HEK293 (cell line): ENCODE data around the gene P2RY6.

Experiments
- CTCF ChIA-PET: fragments of 350-600 bp; formaldehyde crosslinking; extraction: SDS; loops from one replicate; lab custom pipeline; 2021; ENCODE audit warnings: antibody characterized with exemption; lab: Yijun Ruan, JAX
- POLR2A ChIA-PET: fragments of 300-600 bp; formaldehyde crosslinking; extraction: SDS; loops from one replicate; lab custom pipeline; 2020; ENCODE audit warnings: antibody characterized with exemption, inconsistent platforms; lab: Yijun Ruan, JAX
- H3K27ac ChIP-seq: fragments of 200-500 bp; sonication (Bioruptor generic); 2 replicates; pipeline ENCODE4 v1.5.1; 2014; ENCODE audit warnings: low read depth, low read length, control low read depth, inconsistent platforms; ENCODE audit errors: extremely low read depth
- H3K36me3 ChIP-seq, 2 experiments: fragments of 200-500 bp in 1 of 2; sonication (Bioruptor generic) in 1 of 2; 1 replicate in 1 of 2; 2 replicates in 1 of 2; pipeline ENCODE4 v1.5.1; 2014 to 2017; ENCODE audit warnings: inconsistent platforms in 2 of 2, low read length in 2 of 2; ENCODE audit not compliant: control insufficient read depth in 2 of 2, insufficient read depth in 1 of 2
- H3K4me1 ChIP-seq: fragments of 200-500 bp; sonication (Bioruptor generic); 2 replicates; pipeline ENCODE4 v1.5.1; 2014; ENCODE audit warnings: mild to moderate bottlenecking, low read length, inconsistent platforms; ENCODE audit not compliant: control insufficient read depth, insufficient read depth
- H3K4me3 ChIP-seq: 2 replicates; pipeline ENCODE4 v1.5.1; 2011; ENCODE audit warnings: low read depth, mild to moderate bottlenecking, control low read depth, low read length, moderate library complexity
- H3K9me3 ChIP-seq: fragments of 200-500 bp; sonication (Bioruptor generic); 2 replicates; pipeline ENCODE4 v1.5.1; 2014; ENCODE audit warnings: low read depth, low read length, inconsistent platforms; ENCODE audit not compliant: control insufficient read depth, insufficient read depth
- EGR2 ChIP-seq: fragments of 450-650 bp; formaldehyde crosslinking; IDR thresholded peaks from 2 replicates; pipeline ENCODE4 v1.5.1; 2016; ENCODE audit warnings: low read depth, missing biosample characterization, missing genetic modification characterization
- HOXA7 ChIP-seq: sonication (generic); formaldehyde crosslinking; IDR thresholded peaks from 2 replicates; pipeline ENCODE4 v1.8.1; 2022; ENCODE audit warnings: missing genetic modification reagents, borderline replicate concordance
- HOXC10 ChIP-seq: sonication (generic); formaldehyde crosslinking; IDR thresholded peaks from 2 replicates; pipeline ENCODE4 v1.8.1; 2023; ENCODE audit warnings: mild to moderate bottlenecking, missing genetic modification reagents
- INSM2 ChIP-seq: fragments of 450-650 bp; formaldehyde crosslinking; IDR thresholded peaks from 2 replicates; pipeline ENCODE4 v1.5.1; 2016; ENCODE audit warnings: missing biosample characterization, missing genetic modification characterization
- ZFHX2 ChIP-seq: fragments of 450-650 bp; formaldehyde crosslinking; conservative IDR thresholded peaks from 2 replicates; pipeline ENCODE4 v1.5.1; 2016; ENCODE audit warnings: missing biosample characterization, missing genetic modification characterization
- ZNF169 ChIP-seq: fragments of 450-650 bp; formaldehyde crosslinking; IDR thresholded peaks from 2 replicates; pipeline ENCODE4 v1.5.1; 2016; ENCODE audit warnings: missing biosample characterization, missing genetic modification characterization
- ZNF2 ChIP-seq: fragments of 450-650 bp; formaldehyde crosslinking; IDR thresholded peaks from 2 replicates; pipeline ENCODE4 v1.5.1; 2016; ENCODE audit warnings: missing biosample characterization, missing genetic modification characterization
- ZNF214 ChIP-seq: fragments of 450-650 bp; formaldehyde crosslinking; IDR thresholded peaks from 2 replicates; pipeline ENCODE4 v1.5.1; 2017; ENCODE audit warnings: missing biosample characterization, mild to moderate bottlenecking, missing genetic modification characterization, borderline replicate concordance
- ZNF221 ChIP-seq: fragments of 450-650 bp; formaldehyde crosslinking; IDR thresholded peaks from 2 replicates; pipeline ENCODE4 v1.5.1; 2017; ENCODE audit warnings: missing biosample characterization, missing genetic modification characterization, borderline replicate concordance
- ZNF248 ChIP-seq: fragments of 450-650 bp; formaldehyde crosslinking; IDR thresholded peaks from 2 replicates; pipeline ENCODE4 v1.5.1; 2017; ENCODE audit warnings: missing biosample characterization, missing genetic modification characterization
- ZNF292 ChIP-seq: fragments of 450-650 bp; formaldehyde crosslinking; IDR thresholded peaks from 2 replicates; pipeline ENCODE4 v1.5.1; 2016; ENCODE audit warnings: low read depth, missing biosample characterization, missing genetic modification characterization, borderline replicate concordance
- ZNF433 ChIP-seq: fragments of 450-650 bp; formaldehyde crosslinking; IDR thresholded peaks from 2 replicates; pipeline ENCODE4 v1.5.1; 2016; ENCODE audit warnings: missing biosample characterization, missing genetic modification characterization, low read depth
- ZNF530 ChIP-seq: fragments of 450-650 bp; formaldehyde crosslinking; IDR thresholded peaks from 2 replicates; pipeline ENCODE4 v1.5.1; 2016; ENCODE audit warnings: low read depth, missing biosample characterization, missing genetic modification characterization
- ZNF548 ChIP-seq: fragments of 450-650 bp; formaldehyde crosslinking; IDR thresholded peaks from 2 replicates; pipeline ENCODE4 v1.5.1; 2016; ENCODE audit warnings: missing biosample characterization, missing genetic modification characterization
- ZNF560 ChIP-seq: fragments of 450-650 bp; formaldehyde crosslinking; IDR thresholded peaks from 2 replicates; pipeline ENCODE4 v1.5.1; 2017; ENCODE audit warnings: missing biosample characterization, missing genetic modification characterization, borderline replicate concordance
- ZNF596 ChIP-seq: fragments of 450-650 bp; IDR thresholded peaks from 2 replicates; pipeline ENCODE4 v1.5.0; 2018; ENCODE audit warnings: missing biosample characterization, mild to moderate bottlenecking, missing genetic modification characterization, moderate library complexity
- ZNF626 ChIP-seq: fragments of 450-650 bp; sonication (Bioruptor Pico); formaldehyde crosslinking; IDR thresholded peaks from 2 replicates; pipeline ENCODE4 v1.5.1; 2018; ENCODE audit warnings: missing biosample characterization, missing genetic modification characterization, inconsistent platforms
- ZNF654 ChIP-seq: fragments of 450-650 bp; formaldehyde crosslinking; IDR thresholded peaks from 2 replicates; pipeline ENCODE4 v1.5.1; 2016; ENCODE audit warnings: low read depth, missing biosample characterization, missing genetic modification characterization
- ZNF768 ChIP-seq: fragments of 450-650 bp; formaldehyde crosslinking; IDR thresholded peaks from 2 replicates; pipeline ENCODE4 v1.5.1; 2018; ENCODE audit warnings: missing biosample characterization, mild to moderate bottlenecking, missing genetic modification characterization
- TF ChIP-seq, protein P1 (sequence below): fragments of 450-650 bp; formaldehyde crosslinking; IDR thresholded peaks from 2 replicates; pipeline ENCODE4 v1.5.1; 2016; ENCODE audit warnings: missing biosample characterization, missing genetic modification characterization
- TF ChIP-seq, protein P2 (sequence below): fragments of 450-650 bp; formaldehyde crosslinking; IDR thresholded peaks from 2 replicates; pipeline ENCODE4 v1.5.1; 2016; ENCODE audit warnings: missing biosample characterization, missing genetic modification characterization, low read depth

Gene P2RY6

DNA sequence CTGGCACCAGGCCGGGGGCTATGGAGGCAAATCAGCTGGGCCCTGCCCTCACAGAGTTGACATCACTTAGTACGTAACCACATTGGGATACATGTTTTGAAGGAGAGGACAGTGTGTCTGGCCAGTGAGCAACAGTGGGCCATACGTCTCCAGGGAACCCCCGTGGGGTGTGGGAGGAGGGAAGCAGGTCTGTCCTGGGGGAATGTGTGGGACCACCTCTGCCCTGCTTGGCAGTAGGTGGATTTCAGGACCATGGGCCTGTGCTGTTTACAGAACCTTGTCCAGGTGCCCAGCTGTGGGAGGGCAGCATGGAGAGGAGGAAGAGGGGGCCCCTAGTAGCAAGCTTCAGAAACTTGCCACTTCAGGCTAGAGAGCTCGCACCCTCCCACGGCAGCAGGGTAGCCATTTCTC is 33.0 kb upstream of the P2RY6 start:
- no peak for TF ChIP-seq ZNF214 (tag by site-specific recombination)
- TF ChIP-seq ZFHX2 (tag by site-specific recombination) = peak; percentile 46
- no peak for TF ChIP-seq INSM2 (tag by site-specific recombination)
- TF ChIP-seq EGR2 (tag by site-specific recombination) = peak; percentile 58
- H3K4me1 ChIP-seq = no peaks in the 10 kb centered on the region

GRCh38 chr11:73239571-73240189 is 32.5 kb upstream of the P2RY6 start:
- POLR2A ChIA-PET = no interaction called here
- no peak overlapping the region for H3K4me3 ChIP-seq
- H3K9me3 ChIP-seq = no peaks in the 10 kb centered on the region
- no peak overlapping the region for H3K27ac ChIP-seq
- no peaks in the 10 kb centered on the region for H3K36me3 ChIP-seq
- TF ChIP-seq ZNF768 (peak; percentile 60; the same call in 1 of the 2 replicates), ZNF292 (tag by site-specific recombination) (no peak)
- no peaks in the 10 kb centered on the region for H3K4me1 ChIP-seq
- CTCF ChIA-PET = interaction anchor here (1.6 to 1.8 kb wide), 2 partner anchors 54 to 62 kb away, joined by 3 to 9 read pairs; no protein-coding TSS in a partner anchor

More for the DNA sequence above, 33.0 kb upstream of the P2RY6 start:
- Histone ChIP-seq H3K4me3 (no peak overlapping the region), H3K9me3 (no peaks in the 10 kb centered on the region), H3K27ac (no peak overlapping the region), H3K36me3 (no peaks in the 10 kb centered on the region)
- CTCF ChIA-PET = interaction anchor here (1.6 kb wide), 1 partner anchor 61 kb away, joined by 3 read pairs; no protein-coding TSS in a partner anchor
- POLR2A ChIA-PET = no interaction called here

GRCh38 chr11:73240190-73240781 is 31.9 kb upstream of the P2RY6 start:
- POLR2A ChIA-PET = no interaction called here
- CTCF ChIA-PET = interaction anchor here (0.5 to 1.8 kb wide), 6 partner anchors 20 to 1556 kb away, joined by 3 to 9 read pairs (median 3); no protein-coding TSS in a partner anchor
- TF ChIP-seq ZNF433 (no peak), ZNF548 (no peak), ZNF596 (tag by site-specific recombination) (no peak), HOXC10 (CRISPR knock-in tag) (no peak), ZNF530 (tag by site-specific recombination) (no peak), ZNF248 (tag by site-specific recombination) (no peak), ZNF654 (tag by site-specific recombination) (no peak), ZNF2 (no peak), ZNF221 (tag by site-specific recombination) (no peak), ZNF560 (tag by site-specific recombination) (no peak), HOXA7 (CRISPR knock-in tag) (no peak), ZNF169 (no peak), ZNF626 (no peak)
- TF ChIP-seq, protein P1, sequence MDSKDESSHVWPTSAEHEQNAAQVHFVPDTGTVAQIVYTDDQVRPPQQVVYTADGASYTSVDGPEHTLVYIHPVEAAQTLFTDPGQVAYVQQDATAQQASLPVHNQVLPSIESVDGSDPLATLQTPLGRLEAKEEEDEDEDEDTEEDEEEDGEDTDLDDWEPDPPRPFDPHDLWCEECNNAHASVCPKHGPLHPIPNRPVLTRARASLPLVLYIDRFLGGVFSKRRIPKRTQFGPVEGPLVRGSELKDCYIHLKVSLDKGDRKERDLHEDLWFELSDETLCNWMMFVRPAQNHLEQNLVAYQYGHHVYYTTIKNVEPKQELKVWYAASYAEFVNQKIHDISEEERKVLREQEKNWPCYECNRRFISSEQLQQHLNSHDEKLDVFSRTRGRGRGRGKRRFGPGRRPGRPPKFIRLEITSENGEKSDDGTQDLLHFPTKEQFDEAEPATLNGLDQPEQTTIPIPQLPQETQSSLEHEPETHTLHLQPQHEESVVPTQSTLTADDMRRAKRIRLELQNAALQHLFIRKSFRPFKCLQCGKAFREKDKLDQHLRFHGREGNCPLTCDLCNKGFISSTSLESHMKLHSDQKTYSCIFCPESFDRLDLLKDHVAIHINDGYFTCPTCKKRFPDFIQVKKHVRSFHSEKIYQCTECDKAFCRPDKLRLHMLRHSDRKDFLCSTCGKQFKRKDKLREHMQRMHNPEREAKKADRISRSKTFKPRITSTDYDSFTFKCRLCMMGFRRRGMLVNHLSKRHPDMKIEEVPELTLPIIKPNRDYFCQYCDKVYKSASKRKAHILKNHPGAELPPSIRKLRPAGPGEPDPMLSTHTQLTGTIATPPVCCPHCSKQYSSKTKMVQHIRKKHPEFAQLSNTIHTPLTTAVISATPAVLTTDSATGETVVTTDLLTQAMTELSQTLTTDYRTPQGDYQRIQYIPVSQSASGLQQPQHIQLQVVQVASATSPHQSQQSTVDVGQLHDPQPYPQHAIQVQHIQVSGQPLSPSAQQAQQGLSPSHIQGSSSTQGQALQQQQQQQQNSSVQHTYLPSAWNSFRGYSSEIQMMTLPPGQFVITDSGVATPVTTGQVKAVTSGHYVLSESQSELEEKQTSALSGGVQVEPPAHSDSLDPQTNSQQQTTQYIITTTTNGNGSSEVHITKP (tag by site-specific recombination) = no peak
- TF ChIP-seq, protein P2, sequence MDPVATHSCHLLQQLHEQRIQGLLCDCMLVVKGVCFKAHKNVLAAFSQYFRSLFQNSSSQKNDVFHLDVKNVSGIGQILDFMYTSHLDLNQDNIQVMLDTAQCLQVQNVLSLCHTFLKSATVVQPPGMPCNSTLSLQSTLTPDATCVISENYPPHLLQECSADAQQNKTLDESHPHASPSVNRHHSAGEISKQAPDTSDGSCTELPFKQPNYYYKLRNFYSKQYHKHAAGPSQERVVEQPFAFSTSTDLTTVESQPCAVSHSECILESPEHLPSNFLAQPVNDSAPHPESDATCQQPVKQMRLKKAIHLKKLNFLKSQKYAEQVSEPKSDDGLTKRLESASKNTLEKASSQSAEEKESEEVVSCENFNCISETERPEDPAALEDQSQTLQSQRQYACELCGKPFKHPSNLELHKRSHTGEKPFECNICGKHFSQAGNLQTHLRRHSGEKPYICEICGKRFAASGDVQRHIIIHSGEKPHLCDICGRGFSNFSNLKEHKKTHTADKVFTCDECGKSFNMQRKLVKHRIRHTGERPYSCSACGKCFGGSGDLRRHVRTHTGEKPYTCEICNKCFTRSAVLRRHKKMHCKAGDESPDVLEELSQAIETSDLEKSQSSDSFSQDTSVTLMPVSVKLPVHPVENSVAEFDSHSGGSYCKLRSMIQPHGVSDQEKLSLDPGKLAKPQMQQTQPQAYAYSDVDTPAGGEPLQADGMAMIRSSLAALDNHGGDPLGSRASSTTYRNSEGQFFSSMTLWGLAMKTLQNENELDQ (tag by site-specific recombination) = no peak
- TF ChIP-seq, all 188 proteins: peak for 0
- no peaks in the 10 kb centered on the region for H3K36me3 ChIP-seq
- no peak overlapping the region for H3K27ac ChIP-seq
- H3K4me3 ChIP-seq = no peak overlapping the region
- no peaks in the 10 kb centered on the region for H3K9me3 ChIP-seq
- no peaks in the 10 kb centered on the region for H3K4me1 ChIP-seq
